ENCODE measurements around the gene HBS1L. TPM values are rescaled to one million over a fixed set of nuclear protein-coding genes. Genes with fewer than 3 reads are reported as not detected.

Gene HBS1L
- total and polyA plus RNA-seq, 2 of the 4 experiments (the other 2 are of a cell fraction): 45.1 to 120 TPM

- Histone ChIP-seq H3K4me3 (ENCODE audit: insufficient read depth, low read depth, low read length) (no peak overlapping the region), H3K14ac (replicated peaks; ENCODE audit: low read depth, low read length) (no peak overlapping the region), H3K9ac (ENCODE audit: low read depth, low read length) (no peak overlapping the region), H3K4me2 (ENCODE audit: low read depth, low read length) (no peak overlapping the region), H3K56ac (ENCODE audit: extremely low read depth, insufficient read depth, low read length) (no peak overlapping the region), H2AK9ac (replicated peaks; ENCODE audit: low read depth, low read length, poor library complexity) (no peak overlapping the region), H3K4me1 (ENCODE audit: control insufficient read depth, insufficient read depth, low read length) (no peaks in the 10 kb centered on the region), H4K8ac (ENCODE audit: low read depth in 2 of 2, low read length in 2 of 2) (no peak overlapping the region), H3K9me1 (ENCODE audit: insufficient read depth, low read length) (no peaks in the 10 kb centered on the region), H3K27ac (ENCODE audit: insufficient read depth, low read length) (no peak overlapping the region), H3K27me3 (ENCODE audit: control insufficient read depth, insufficient read depth, low read length) (peaks cover 2% of the 10 kb centered on the region), H2BK5ac (ENCODE audit: low read depth, low read length, poor library complexity, severe bottlenecking) (no peak overlapping the region), H4K5ac (ENCODE audit: low read depth, low read length) (no peak overlapping the region), H2AK5ac (ENCODE audit: low read depth, low read length) (no peak overlapping the region), H3K36me3 (ENCODE audit: control insufficient read depth, insufficient read depth, low read length) (no peaks in the 10 kb centered on the region), H2AFZ (replicated peaks; ENCODE audit: low read length, poor library complexity) (no peak overlapping the region), H4K91ac (ENCODE audit: insufficient read depth, low read depth, low read length) (no peak overlapping the region), H3K23ac (ENCODE audit: low read depth, low read length) (no peak overlapping the region), H2BK20ac (ENCODE audit: low read depth, low read length) (no peak overlapping the region), H2BK120ac (ENCODE audit: low read depth, low read length) (no peak overlapping the region), H3K9me3 (ENCODE audit: control insufficient read depth, insufficient read depth, low read length) (no peaks in the 10 kb centered on the region), H3K4ac (ENCODE audit: low read depth, low read length) (no peak overlapping the region), H3K79me1 (ENCODE audit: low read depth in 1 of 2, low read length in 2 of 2) (no peaks in the 10 kb centered on the region), H2BK15ac (ENCODE audit: low read depth, low read length) (no peak overlapping the region), H4K20me1 (ENCODE audit: insufficient read depth, low read length) (no peaks in the 10 kb centered on the region), H3K18ac (ENCODE audit: low read depth, low read length) (no peak overlapping the region)
- no CpG with 5 or more reads among the region's 3 CpGs for WGBS, 2 experiments (ENCODE audit: extremely low coverage in 2 of 2, insufficient read length in 1 of 2)
- TF ChIP-seq RAD21 (IDR thresholded peaks at IDR 0.05; ENCODE audit: low read length) (no peak), FOS (IDR thresholded peaks at IDR 0.05; ENCODE audit: low read depth, low read length) (no peak), CHD1 (IDR thresholded peaks at IDR 0.05; ENCODE audit: low read depth, low read length) (no peak), RFX5 (IDR thresholded peaks at IDR 0.05; ENCODE audit: low read depth, low read length) (no peak), POLR2A (IDR thresholded peaks at IDR 0.05; ENCODE audit: low read depth, low read length) (no peak), MAZ (IDR thresholded peaks at IDR 0.05; ENCODE audit: borderline replicate concordance, low read depth, low read length) (no peak), MXI1 (IDR thresholded peaks at IDR 0.05; ENCODE audit: borderline replicate concordance, low read depth, low read length) (no peak), NFE2L2 (IDR thresholded peaks at IDR 0.05; ENCODE audit: low read depth, low read length) (no peak), USF2 (IDR thresholded peaks at IDR 0.05; ENCODE audit: low read depth, low read length) (no peak), MAFK (IDR thresholded peaks at IDR 0.05; ENCODE audit: low read depth, low read length) (no peak), CTCF (conservative IDR thresholded peaks at IDR 0.05; ENCODE audit: low read depth, low read length) (no peak), CEBPB (IDR thresholded peaks at IDR 0.05; ENCODE audit: low read depth, low read length) (no peak), BHLHE40 (IDR thresholded peaks at IDR 0.05; ENCODE audit: low read depth, low read length) (no peak), RCOR1 (IDR thresholded peaks at IDR 0.05; ENCODE audit: insufficient replicate concordance, low read length) (no peak), SMC3 (IDR thresholded peaks at IDR 0.05; ENCODE audit: low read depth, low read length) (no peak), ELK1 (IDR thresholded peaks at IDR 0.05; ENCODE audit: borderline replicate concordance, low read depth, low read length) (no peak)
- CTCF ChIA-PET: no interaction called here
- POLR2A ChIA-PET (ENCODE audit: unreplicated experiment): no interaction called here
- intact Hi-C loops (cut with micrococcal nuclease): no loop called here
- dilution Hi-C loops (cut with HindIII; ENCODE audit: low sequenced_read_pairs, unreplicated experiment): no loop called here
- DNase-seq (no peak), ATAC-seq (ENCODE audit: low read depth) (no peak)
- BruUV-seq (replicated peaks): no TSS peak
- in situ Hi-C loops (cut with MboI; ENCODE audit: low sequenced_read_pairs): no loop called here
These were observed 12.2 kb upstream of the HBS1L start for GRCh38 chr6:135066806-135067205.

Data from IMR-90 (cell line).